Prostate gland (tissue), 2 donors: Measurements from ENCODE around the gene TEX29. TPM values are rescaled to one million over a fixed set of nuclear protein-coding genes. Genes with fewer than 3 reads are reported as not detected.

ENCODE experiments used
- DNase-seq: peaks from one replicate; pipeline ENCODE4 v3.0.0-alpha.2; 2019; ENCODE audit warnings: low spot score
- H3K27ac ChIP-seq, 2 donors: fragments of 200-600 bp; sonication (generic); 2 replicates each; pipeline ENCODE4 v1.5.1; 2017 to 2019
- H3K27me3 ChIP-seq: fragments of 200-600 bp; sonication (generic); replicated peaks from 2 replicates; pipeline ENCODE4 v1.5.1; 2019; ENCODE audit not compliant: insufficient read depth
- H3K36me3 ChIP-seq, 2 donors: fragments of 200-600 bp; sonication (generic); 1 replicate in 1 of 2; 2 replicates in 1 of 2; pipeline versions ENCODE4 v1.5.1 to v1.8.1; 2017 to 2019
- H3K4me1 ChIP-seq: fragments of 200-600 bp; sonication (generic); replicated peaks from 2 replicates; pipeline ENCODE4 v1.5.1; 2019
- H3K4me3 ChIP-seq, 2 donors: fragments of 200-600 bp; sonication (generic); 2 replicates each; pipeline ENCODE4 v1.5.1; 2017 to 2019
- H3K9me3 ChIP-seq: fragments of 200-600 bp; sonication (generic); 2 replicates; pipeline ENCODE4 v1.5.1; 2017
- CTCF ChIP-seq, 4 experiments: fragments of 200-600 bp in 2 of 4; fragments of 450-650 bp in 2 of 4; sonication (generic) in 2 of 4; IDR thresholded peaks; 1 replicate in 3 of 4; 2 replicates in 1 of 4; pipeline ENCODE4 v1.5.1; 2016 to 2019; ENCODE audit warnings: antibody characterized with exemption in 4 of 4, mild to moderate bottlenecking in 2 of 4, moderate library complexity in 2 of 4
- POLR2A ChIP-seq: fragments of 450-650 bp; IDR thresholded peaks from one replicate; pipeline ENCODE4 v1.6.1; 2016; ENCODE audit warnings: antibody characterized with exemption, mild to moderate bottlenecking
- POLR2AphosphoS5 ChIP-seq: sonication (generic); formaldehyde crosslinking; IDR thresholded peaks from one replicate; pipeline ENCODE4 v1.6.1; 2017; ENCODE audit warnings: antibody characterized with exemption
- WGBS: methylation state at CpG from one replicate; pipeline ENCODE4 v1.1.5; 2018; 5-methylcytosine and 5-hydroxymethylcytosine counted together
- intact Hi-C: fragments of 100-400 bp; cut with DNase I; formaldehyde crosslinking; loops from one replicate; pipeline ENCODE4 v1.14.2; 2022
- total RNA-seq, 2 donors: library from RNA; depleted of rRNA; stranded (reverse); fragments of >200 nt; gene quantifications; one replicate each; pipeline ENCODE4 v1.1.0, GENCODE V29; 2016

TEX29 gene
- total RNA-seq, 2 donors from 2014 or later: 1.4 TPM; not detected in 1

- DNase-seq: no peak
- TF ChIP-seq CTCF (IDR thresholded peaks at IDR 0.05) (no peak), POLR2A (no peak), POLR2AphosphoS5 (no peak)
- no peaks in the 10 kb centered on the region for H3K9me3 ChIP-seq
- H3K36me3 ChIP-seq: no peaks in the 10 kb centered on the region
- H3K27me3 ChIP-seq: no peaks in the 10 kb centered on the region
- H3K27ac ChIP-seq: no peak overlapping the region
- no peaks in the 10 kb centered on the region for H3K4me1 ChIP-seq
- intact Hi-C loops: no loop called here
- no peak overlapping the region for H3K4me3 ChIP-seq
- 73% methylated on average over 6 of the region's 6 CpGs for WGBS
Observed at GRCh38 chr13:111314852-111315251, 5.6 kb upstream of the TEX29 start.

DNA sequence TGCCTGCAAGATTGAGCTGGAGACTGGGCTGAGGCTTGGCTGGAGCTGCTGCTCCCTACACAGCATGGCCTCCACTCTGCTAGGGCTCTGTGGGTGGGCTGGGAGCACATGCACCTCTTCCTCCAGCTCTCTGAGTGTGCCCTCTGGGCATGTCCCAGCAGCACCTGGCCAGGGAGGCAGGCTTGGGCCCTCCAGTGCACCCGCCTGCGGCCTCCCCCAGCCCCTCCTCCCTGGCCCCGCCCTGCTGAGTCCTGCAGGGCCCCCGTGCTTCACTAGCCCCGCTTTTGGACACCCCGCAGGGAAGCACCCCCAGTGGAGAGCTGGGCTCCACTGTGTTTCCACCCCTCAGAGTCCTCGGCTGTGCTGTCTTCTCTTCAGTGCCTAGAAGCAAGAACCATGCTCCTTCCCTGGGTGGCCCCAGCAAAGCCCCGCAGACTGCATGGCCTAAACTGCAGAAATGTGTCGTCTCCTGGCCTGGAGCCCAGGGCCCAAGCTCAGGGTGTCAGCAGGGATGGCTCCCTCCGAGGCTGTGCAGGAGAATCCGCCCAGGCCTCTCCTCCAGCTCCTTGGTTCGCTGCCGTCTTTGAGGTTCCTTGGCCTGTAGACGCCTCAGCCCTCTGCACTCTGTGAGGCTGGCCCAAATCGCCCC lies 5.0 kb upstream of the TEX29 start:
- Histone ChIP-seq H3K9me3 (no peaks in the 10 kb centered on the region), H3K27ac (no peak overlapping the region), H3K36me3 (no peaks in the 10 kb centered on the region), H3K4me3 (no peak overlapping the region), H3K27me3 (no peaks in the 10 kb centered on the region), H3K4me1 (no peaks in the 10 kb centered on the region)
- WGBS: 61% methylated on average over 15 of the region's 15 CpGs
- no peak for TF ChIP-seq POLR2A
- no peak for TF ChIP-seq CTCF (IDR thresholded peaks at IDR 0.05)
- intact Hi-C loops: no loop called here
- DNase-seq: no peak

- no peak for DNase-seq
- no peaks in the 10 kb centered on the region for H3K27me3 ChIP-seq
- H3K27ac ChIP-seq: no peak overlapping the region
- intact Hi-C loops: no loop called here
- H3K4me1 ChIP-seq: no peaks in the 10 kb centered on the region
- H3K4me3 ChIP-seq: no peak overlapping the region
- H3K36me3 ChIP-seq: no peaks in the 10 kb centered on the region
- TF ChIP-seq POLR2A (no peak), POLR2AphosphoS5 (no peak), CTCF (IDR thresholded peaks at IDR 0.05) (no peak)
- no peaks in the 10 kb centered on the region for H3K9me3 ChIP-seq
- WGBS: 80% methylated on average over 12 of the region's 12 CpGs
Observed at GRCh38 chr13:111316161-111316730, 4.2 kb upstream of the TEX29 start.

DNA sequence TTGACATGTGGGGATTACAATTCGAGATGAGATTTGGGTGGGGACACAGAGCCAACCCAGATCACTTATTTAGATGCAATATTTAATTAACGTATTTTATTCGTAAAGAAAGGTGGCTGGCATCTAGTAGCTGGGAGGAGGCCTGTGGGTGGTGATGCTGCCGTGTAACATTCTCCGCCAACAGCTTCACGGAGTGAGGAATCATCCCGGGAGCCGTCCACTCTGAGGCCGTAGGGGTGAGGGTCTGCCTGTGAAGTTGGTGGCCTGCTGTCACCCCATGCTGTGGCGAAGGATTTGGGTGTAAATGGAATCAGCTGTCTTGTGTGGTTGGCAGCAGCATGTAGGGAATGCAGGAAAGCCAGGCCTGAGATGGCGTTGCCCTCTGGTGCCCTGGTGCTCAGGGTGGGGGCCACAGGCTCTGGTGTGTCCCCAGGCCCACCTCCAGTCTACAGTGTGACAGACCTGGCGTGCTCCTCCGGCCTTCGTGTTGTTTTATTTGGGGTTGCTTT lies 3.3 kb upstream of the TEX29 start:
- Histone ChIP-seq H3K9me3 (no peaks in the 10 kb centered on the region), H3K27me3 (no peaks in the 10 kb centered on the region), H3K27ac (no peak overlapping the region), H3K36me3 (no peaks in the 10 kb centered on the region), H3K4me3 (no peak overlapping the region), H3K4me1 (no peaks in the 10 kb centered on the region)
- intact Hi-C loops: no loop called here
- no peak for DNase-seq
- 87% methylated on average over 14 of the region's 14 CpGs for WGBS
- TF ChIP-seq POLR2AphosphoS5: no peak

GRCh38 chr13:111317571-111318345 lies 2.7 kb upstream of the TEX29 start:
- H3K4me3 ChIP-seq: no peak overlapping the region
- no peaks in the 10 kb centered on the region for H3K9me3 ChIP-seq
- DNase-seq: no peak
- no peaks in the 10 kb centered on the region for H3K4me1 ChIP-seq
- no peaks in the 10 kb centered on the region for H3K27me3 ChIP-seq
- 81% methylated on average over 29 of the region's 29 CpGs for WGBS
- intact Hi-C loops: no loop called here
- no peak overlapping the region for H3K27ac ChIP-seq
- TF ChIP-seq POLR2AphosphoS5 (no peak), CTCF (IDR thresholded peaks at IDR 0.05) (no peak), POLR2A (no peak)
- no peaks in the 10 kb centered on the region for H3K36me3 ChIP-seq
